RCC 7860 (cell line): ENCODE results near the gene AMPH.
"Not testable (repeated sequence)": the region's sequence is repeated elsewhere in the genome, so short reads cannot be mapped to it uniquely, and the experiment has no call there.

Experiments used
- DNase-seq: peaks from one replicate; pipeline ENCODE4 v3.0.0-alpha.2; 2015; ENCODE audit warnings: low spot score
- FAIRE-seq: peaks from 2 replicates; lab custom pipeline; 2012; peaks lifted over from hg19 to GRCh38; lab: Jason Lieb, UNC

Gene AMPH

GRCh38 chr7:38629651-38630510, 1.3 kb downstream of the AMPH start:
- no peak for FAIRE-seq
- peak; percentile 37 for DNase-seq

GRCh38 chr7:38628630-38629385, 2.4 kb downstream of the AMPH start:
- DNase-seq (peak; percentile 73), FAIRE-seq (no peak)

DNA sequence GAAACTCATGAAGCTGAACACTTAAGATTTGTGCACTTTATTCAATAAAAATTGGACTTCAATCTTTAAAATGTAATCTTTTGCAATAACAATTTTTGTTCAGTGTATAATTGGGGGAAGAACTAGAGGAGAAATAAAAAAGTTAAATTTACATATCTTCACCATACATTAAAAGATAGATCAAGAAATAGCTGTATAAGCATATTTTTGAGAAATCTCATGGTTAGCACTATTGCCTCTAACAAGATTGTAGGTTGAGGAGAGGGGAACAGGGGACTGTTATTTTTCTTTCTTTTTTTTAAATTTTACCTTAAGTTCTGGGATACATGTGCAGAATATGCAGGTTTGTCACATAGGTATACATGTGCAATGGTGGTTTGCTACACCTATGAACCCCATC, 5.3 kb downstream of the AMPH start:
- DNase-seq = no peak
- no peak for FAIRE-seq

DNA sequence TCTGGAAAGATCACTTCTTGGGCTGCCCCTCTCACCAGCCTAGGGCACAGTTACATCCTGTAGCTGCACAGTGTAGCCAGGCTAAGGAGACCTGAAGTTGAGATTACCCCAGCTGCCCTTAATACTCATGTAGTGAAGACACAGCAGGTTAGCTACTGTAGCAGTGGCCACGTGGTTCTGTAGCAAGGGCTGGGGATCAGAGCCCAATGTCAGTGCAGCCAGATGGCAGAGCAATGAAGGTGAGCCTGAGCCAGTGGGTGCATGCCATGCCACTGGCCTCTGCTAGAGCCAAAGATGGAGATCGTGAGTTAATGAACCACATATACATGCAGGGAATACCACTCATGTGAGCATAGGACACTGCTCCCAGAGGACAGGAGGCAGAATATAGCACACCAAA, 15.5 kb downstream of the AMPH start:
- no peak for FAIRE-seq
- DNase-seq = no peak

DNA sequence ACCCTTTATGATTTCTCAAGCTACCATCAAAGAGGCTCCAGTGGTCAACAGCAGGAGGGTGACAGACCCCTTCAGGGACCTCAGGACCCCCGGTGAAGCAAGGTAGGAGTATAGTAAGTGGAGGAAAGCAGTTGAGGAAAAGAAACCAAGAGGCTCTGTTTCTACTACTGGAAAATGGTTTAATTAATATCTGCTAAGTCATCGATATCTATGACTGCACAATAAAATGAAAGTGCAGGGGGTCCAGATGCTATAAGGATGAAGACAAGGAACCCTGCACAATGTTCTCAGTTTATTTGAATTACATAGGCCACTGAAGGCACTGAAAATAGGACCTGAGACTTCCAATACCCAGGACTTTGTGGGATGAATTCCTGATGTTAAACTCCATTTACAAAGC, 23.7 kb downstream of the AMPH start:
- no peak for DNase-seq
- FAIRE-seq = no peak

GRCh38 chr7:38600741-38601140, 30.4 kb downstream of the AMPH start:
- no peak for DNase-seq
- FAIRE-seq = no peak

DNA sequence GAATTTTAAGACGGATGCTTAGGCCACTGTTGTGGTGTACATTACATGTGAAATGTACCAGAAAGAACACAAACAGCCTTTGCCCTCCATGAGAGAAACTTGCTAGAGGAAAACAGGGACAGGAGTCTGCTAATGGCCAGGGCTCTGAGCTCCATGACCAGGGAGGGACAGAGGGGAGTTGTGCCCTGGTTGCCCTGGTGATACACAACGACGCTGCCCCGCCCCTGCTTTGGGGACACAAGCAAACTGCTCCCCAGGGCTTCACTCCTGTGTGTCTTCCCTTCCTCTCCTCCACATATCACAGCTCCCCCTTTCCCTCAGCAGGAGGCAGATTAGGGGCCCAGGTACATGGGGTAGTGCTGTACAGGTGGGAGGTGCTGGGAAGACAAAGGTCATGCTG, 36.2 kb downstream of the AMPH start:
- FAIRE-seq (no peak), DNase-seq (no peak)

DNA sequence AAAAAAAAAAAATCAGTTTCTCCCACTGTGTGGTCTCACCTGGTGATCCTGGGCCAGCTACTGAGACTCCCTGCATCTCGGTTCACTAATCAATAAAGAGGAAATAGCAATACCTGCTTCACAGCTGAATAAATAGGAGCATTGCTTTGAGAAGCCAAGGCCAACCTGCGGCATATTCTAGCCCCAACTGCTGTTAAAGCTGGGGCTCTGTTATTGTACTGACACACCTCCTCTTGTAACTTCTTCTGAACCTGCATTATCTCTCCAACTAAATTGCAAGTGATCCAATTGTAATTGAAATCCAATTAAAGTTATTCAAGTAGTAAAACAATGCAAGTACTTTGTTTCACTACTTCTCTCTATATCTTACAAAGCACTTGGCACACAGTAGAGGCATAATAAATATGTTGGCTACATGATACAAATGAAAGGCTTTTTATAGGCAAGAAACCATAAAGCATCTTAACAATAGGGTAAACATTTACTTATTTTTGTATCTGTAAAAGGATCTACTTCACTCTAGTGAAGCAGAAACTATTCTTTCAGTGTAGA, 38.4 kb downstream of the AMPH start:
- FAIRE-seq (no peak), DNase-seq (no peak)

- DNase-seq (no peak), FAIRE-seq (no peak)
Measured at GRCh38 chr7:38585572-38586354, 45.4 kb downstream of the AMPH start.

DNA sequence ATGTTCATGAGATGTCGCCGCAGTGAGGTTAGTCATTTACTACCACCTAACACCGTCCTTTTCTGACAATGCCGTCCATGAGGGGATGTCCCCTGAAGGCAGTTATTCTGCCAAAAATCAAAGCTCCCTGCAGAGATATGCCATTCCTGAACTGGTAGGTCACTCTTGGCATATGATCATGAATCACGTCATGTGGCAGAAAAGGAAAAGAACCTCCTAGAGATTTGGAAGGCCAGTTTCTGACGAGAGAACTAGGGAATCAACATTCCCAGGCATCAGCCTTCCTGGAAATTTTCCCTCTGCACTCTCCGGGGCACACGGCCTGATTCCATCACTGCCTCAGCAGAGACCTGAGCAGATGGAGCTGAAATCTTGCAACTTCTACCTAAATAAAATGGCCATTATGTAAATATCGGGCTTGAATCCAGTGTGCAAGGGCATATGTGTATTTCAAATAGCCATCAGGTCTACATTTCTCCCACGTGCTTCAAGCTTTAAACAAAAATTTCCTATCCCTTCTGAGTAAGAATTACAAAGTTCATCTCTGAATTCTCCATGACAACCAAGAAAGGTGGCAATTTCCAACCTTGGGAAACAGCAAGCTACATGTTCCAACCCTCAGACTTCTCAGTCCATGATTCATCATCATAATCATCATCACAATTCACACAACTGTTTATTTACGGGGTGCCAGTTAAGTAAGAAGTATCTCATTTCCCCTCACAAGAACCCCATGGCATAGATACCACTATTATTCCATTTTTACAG, 46.5 kb downstream of the AMPH start:
- DNase-seq = peak; percentile 96
- FAIRE-seq = peak; percentile 88

DNA sequence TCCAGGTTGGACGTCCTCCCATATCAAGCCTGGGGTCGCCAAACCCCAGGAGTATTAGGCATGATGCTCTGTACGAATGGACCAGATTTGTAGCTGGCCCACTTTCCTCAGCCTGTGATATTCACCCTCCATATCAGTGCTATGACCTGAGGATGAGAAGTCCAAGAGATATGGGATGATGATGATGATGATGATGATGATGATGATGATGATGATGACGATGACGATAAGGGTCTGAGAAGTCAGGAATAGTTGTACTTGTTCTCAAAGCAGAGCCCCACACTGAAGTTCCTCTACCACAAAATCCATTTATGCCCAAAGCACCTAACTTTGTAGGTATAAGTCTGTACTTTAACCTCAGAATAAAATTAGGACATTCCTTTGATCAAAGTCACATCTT, 50.7 kb downstream of the AMPH start:
- FAIRE-seq (no peak), DNase-seq (no peak)

DNA sequence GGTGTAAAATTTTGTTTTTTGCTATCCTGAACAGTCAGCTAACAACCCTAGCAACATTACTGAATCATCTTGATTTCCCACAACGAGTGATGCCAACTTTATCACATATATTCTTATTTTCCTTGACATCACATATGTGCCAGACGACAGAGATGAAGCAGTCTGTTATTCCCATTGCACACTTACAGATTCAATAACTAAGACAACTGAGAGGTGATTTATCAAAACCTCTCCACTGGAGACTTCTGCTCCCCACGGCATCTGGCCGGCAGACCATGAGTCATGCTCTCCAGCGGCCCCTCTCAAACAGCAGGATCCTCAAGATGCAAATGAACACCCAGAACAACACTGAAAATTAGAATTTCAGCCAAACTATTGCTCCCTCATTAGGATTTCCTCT, 57.1 kb downstream of the AMPH start:
- no peak for DNase-seq
- no peak for FAIRE-seq

DNA sequence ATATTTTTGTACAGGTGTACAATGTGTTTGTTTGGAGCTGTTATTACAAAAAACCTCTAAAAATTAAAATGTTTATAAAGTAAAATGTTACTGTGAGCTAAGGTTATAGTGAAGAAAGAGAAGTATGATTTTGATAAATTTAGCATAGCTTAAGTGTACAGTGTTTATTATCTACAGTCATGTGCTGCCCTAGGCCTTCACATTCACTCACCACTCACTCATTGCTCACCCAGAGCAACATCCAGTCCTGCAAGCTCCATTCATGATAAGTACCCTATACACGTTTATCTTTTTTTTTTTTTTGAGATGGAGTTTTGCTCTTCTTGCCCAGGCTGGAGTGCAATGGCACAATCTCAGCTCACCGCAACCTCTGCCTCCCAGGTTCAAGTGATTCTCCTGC, 59.6 kb downstream of the AMPH start:
- not testable (repeated sequence) for DNase-seq

DNA sequence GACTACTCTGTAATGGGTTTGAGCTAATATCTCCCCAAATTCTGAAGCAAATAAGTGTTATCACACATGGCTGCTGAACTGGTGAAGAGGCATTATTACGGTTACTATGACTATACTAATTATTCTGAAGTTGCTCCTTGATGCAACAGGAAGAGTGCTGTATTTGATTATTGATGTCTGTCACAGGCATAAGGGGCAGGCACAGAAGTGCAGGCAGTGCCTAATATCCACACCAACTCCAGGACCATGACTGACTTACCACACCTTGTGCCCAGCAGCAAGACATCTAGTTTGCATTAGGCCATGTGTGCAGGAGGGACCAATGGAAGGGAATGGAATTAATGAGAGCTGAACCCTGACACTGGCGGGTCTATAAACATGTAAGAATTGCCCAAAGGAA, 62.7 kb downstream of the AMPH start:
- DNase-seq (no peak), FAIRE-seq (no peak)

More for the DNA sequence above, 59.6 kb downstream of the AMPH start:
- not testable (repeated sequence) for FAIRE-seq

DNA sequence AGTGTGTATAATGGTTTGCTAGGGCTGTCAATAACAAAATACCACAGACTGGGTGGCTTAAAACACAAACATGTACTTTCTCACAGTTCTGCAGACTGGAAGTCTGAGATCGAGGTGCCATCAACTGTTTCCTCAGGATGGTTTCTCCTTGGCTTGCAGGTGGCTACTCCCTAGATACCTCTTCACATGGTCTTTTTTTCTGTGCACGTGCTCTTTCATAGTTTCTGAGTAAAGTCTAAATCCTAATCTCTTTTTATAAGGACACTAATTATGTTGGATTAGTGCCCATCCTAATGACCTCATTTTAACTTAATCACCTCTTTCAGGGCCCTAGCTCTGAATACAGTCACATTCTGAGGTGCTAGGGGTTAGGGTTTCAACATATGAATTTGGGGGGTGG, 65.9 kb downstream of the AMPH start:
- DNase-seq = no peak
- no peak for FAIRE-seq

DNA sequence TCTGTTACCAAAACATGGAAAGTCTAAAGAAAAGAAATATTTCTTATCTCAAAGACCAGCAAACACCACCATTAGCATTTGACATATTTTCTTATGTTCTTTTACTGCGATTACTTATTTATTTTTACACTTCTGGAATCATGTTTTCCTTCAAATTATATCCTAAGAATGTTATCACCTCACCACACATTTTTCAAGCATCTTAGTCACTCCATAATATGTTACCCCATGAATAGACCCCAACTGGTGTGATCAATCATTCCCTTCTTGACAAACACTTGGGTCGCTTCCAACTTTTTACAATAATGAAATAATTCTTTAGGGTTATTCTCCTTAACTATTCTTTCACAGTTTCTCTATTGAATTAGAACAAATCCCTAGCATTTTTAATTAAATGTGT, 67.4 kb downstream of the AMPH start:
- FAIRE-seq (no peak), DNase-seq (no peak)

DNA sequence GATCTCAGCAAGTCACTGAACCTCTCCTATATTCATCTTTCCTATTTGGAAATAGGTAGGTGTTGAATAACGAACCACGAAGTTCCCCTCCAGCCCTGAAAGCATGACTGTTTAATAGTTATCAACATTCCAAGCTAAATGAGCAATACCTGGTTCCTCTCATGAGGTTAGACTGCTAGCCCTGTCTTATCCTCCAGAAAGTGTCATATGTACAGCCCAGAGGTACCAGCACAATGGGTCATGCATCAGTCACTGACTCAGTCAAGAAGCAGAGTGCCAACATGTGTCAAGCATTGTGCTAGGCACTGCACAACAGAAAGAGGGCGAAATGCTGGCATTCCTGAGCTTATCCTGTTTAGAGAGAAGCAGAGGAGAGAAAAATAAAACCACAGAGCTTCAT, 70.0 kb downstream of the AMPH start:
- FAIRE-seq (no peak), DNase-seq (peak; percentile 78)

DNA sequence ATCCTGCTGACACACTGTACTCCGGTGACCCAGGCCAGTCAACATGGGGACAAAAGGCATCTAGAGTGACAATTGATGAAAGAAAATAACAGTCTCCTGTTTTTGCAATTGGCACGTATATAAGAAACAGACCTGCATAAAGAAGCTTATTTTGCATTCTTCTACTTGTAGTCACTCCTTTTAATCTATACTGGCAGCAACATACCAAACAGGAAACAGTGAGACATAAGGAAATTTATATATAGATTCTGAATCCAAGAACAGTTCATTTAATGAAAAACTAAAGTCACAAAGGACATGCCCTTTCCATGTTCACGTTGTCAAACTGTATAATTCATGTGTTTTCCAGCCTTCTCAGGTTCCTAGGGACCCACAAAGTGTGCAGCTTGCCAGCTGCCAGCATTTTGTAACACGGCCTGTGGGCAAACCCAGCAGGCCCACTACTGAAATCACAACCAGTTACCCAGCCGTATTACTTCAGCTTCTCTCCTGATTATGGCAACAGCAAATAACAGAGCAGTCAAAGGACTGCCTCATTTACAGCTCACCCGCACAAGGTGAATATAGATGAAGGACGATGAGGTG, 72.3 kb downstream of the AMPH start:
- DNase-seq = no peak
- FAIRE-seq = no peak

DNA sequence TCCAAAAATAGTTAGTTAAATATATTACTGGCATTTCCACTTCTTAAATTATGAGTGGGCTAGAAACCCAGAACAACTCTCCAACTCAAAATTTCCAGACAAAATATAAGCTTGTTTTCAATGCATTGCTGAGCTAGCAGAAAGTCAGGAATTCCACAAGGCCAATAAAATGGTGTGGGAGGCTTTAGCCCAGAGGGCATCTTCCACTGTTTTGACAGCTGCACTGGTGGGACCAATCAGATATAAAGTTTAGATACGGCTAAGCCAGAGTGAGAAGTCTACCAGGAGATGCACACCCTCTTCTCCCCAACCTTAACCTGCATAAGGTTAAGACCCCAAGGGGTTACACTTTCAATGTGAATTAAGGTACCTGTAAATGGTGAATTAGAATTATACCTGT, 76.6 kb downstream of the AMPH start:
- no peak for FAIRE-seq
- no peak for DNase-seq

DNA sequence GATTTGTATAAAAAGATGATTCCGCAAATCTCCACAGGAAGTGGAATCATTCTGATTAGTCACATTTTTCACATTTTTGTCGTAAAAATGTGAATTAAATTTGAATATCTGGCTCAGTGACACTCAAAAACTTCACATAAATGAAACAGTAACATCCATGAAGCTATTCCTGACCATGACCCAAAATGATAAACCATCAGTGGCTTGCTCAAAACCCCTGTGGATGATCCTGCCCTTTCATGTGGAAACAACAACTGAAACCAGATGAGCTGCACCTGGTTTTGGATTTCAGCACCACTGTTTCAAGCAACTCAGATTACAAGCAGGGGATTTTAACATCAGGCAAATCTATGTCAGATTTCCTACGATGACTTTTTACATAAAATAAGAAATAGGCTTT, 80.3 kb downstream of the AMPH start:
- DNase-seq (no peak), FAIRE-seq (no peak)
